Mesendoderm (in vitro differentiated cells): ENCODE results near the gene ABCA4.

ENCODE experiments used
- DNase-seq: peaks from one replicate; pipeline ENCODE4 v3.0.0; 2013
- H2AK5ac ChIP-seq: 2 replicates; pipeline ENCODE4 v1.6.1; 2013; ENCODE audit warnings: low read length, inconsistent platforms
- H2BK120ac ChIP-seq: 2 replicates; pipeline ENCODE4 v1.6.1; 2013; ENCODE audit warnings: low read depth, mild to moderate bottlenecking, low read length, moderate library complexity, mixed read lengths
- H2BK15ac ChIP-seq: replicated peaks from 2 replicates; pipeline ENCODE4 v1.6.1; 2013; ENCODE audit warnings: low read depth, mild to moderate bottlenecking, moderate library complexity
- H2BK5ac ChIP-seq: 2 replicates; pipeline ENCODE4 v1.6.1; 2013; ENCODE audit warnings: low read length, inconsistent platforms
- H3K18ac ChIP-seq: 2 replicates; pipeline ENCODE4 v1.6.1; 2013; ENCODE audit warnings: mild to moderate bottlenecking, low read length, mixed read lengths
- H3K23ac ChIP-seq: one replicate; pipeline ENCODE4 v1.6.1; 2013; ENCODE audit warnings: low read length
- H3K27ac ChIP-seq: 2 replicates; pipeline ENCODE4 v1.5.1; 2013; ENCODE audit warnings: low read depth, mild to moderate bottlenecking, inconsistent platforms, low read length, moderate library complexity
- H3K27me3 ChIP-seq: 2 replicates; pipeline ENCODE4 v1.6.1; 2013; ENCODE audit warnings: low read length, control low read depth, mild to moderate bottlenecking, inconsistent platforms; ENCODE audit not compliant: insufficient read depth, poor library complexity
- H3K36me3 ChIP-seq: 2 replicates; pipeline ENCODE4 v1.6.1; 2013; ENCODE audit warnings: low read length, inconsistent platforms; ENCODE audit not compliant: control insufficient read depth, insufficient read depth
- H3K4ac ChIP-seq: one replicate; pipeline ENCODE4 v1.6.1; 2013; ENCODE audit warnings: low read depth, mild to moderate bottlenecking, low read length, moderate library complexity
- H3K4me1 ChIP-seq: 2 replicates; pipeline ENCODE4 v1.6.1; 2013; ENCODE audit warnings: low read depth, low read length, inconsistent platforms; ENCODE audit not compliant: control insufficient read depth
- H3K4me2 ChIP-seq: 2 replicates; pipeline ENCODE4 v1.6.1; 2013; ENCODE audit warnings: low read length
- H3K4me3 ChIP-seq: 2 replicates; pipeline ENCODE4 v1.5.1; 2013; ENCODE audit warnings: mild to moderate bottlenecking, low read length
- H3K56ac ChIP-seq: one replicate; pipeline ENCODE4 v1.6.1; 2013; ENCODE audit warnings: low read length
- H3K79me1 ChIP-seq: 2 replicates; pipeline ENCODE4 v1.6.1; 2013; ENCODE audit warnings: low read length, inconsistent platforms
- H3K79me2 ChIP-seq: 2 replicates; pipeline ENCODE4 v1.6.1; 2013; ENCODE audit warnings: mild to moderate bottlenecking, low read length; ENCODE audit not compliant: control insufficient read depth, insufficient read depth
- H3K9ac ChIP-seq: 2 replicates; pipeline ENCODE4 v1.6.1; 2013; ENCODE audit warnings: low read length, inconsistent platforms
- H4K5ac ChIP-seq: one replicate; pipeline ENCODE4 v1.6.1; 2013; ENCODE audit warnings: low read length
- H4K8ac ChIP-seq: one replicate; pipeline ENCODE4 v1.6.1; 2013; ENCODE audit warnings: low read depth, mild to moderate bottlenecking, control low read depth, low read length, moderate library complexity
- WGBS: extraction: QIAGEN DNeasy Blood & Tissue Kit; methylation state at CpG from one replicate; pipeline ENCODE4 v1.1.7; 2013; ENCODE audit warnings: low lambda C conversion rate, missing lambda C conversion rate; ENCODE audit not compliant: insufficient coverage; ENCODE audit errors: extremely low coverage; 5-methylcytosine and 5-hydroxymethylcytosine counted together

ABCA4 gene

GRCh38 chr1:94058766-94059165 lies 62.2 kb downstream of the ABCA4 start:
- Histone ChIP-seq H3K23ac (no peak overlapping the region), H4K5ac (no peak overlapping the region), H2BK15ac (no peak overlapping the region), H3K9ac (no peak overlapping the region), H3K27me3 (no peaks in the 10 kb centered on the region), H3K4me3 (no peak overlapping the region), H3K18ac (no peak overlapping the region), H3K79me1 (no peaks in the 10 kb centered on the region), H3K56ac (peak overlapping the region; percentile 4), H3K27ac (no peak overlapping the region), H3K4ac (no peak overlapping the region), H2AK5ac (no peak overlapping the region), H3K4me1 (no peaks in the 10 kb centered on the region), H4K8ac (no peak overlapping the region), H2BK120ac (no peak overlapping the region), H2BK5ac (no peak overlapping the region), H3K79me2 (no peaks in the 10 kb centered on the region), H3K4me2 (no peak overlapping the region), H3K36me3 (no peaks in the 10 kb centered on the region)
- no CpG with 5 or more reads among the region's 3 CpGs for WGBS
- DNase-seq, result no peak

GRCh38 chr1:94056996-94057395 lies 64.0 kb downstream of the ABCA4 start:
- Histone ChIP-seq H3K56ac (no peak overlapping the region), H3K4me2 (no peak overlapping the region), H3K4me3 (no peak overlapping the region), H3K36me3 (no peaks in the 10 kb centered on the region), H3K79me1 (no peaks in the 10 kb centered on the region), H3K27ac (no peak overlapping the region), H2BK5ac (no peak overlapping the region), H4K5ac (no peak overlapping the region), H3K79me2 (no peaks in the 10 kb centered on the region), H3K4ac (no peak overlapping the region), H2BK120ac (no peak overlapping the region), H2AK5ac (no peak overlapping the region), H3K18ac (no peak overlapping the region), H3K27me3 (no peaks in the 10 kb centered on the region), H4K8ac (no peak overlapping the region), H2BK15ac (no peak overlapping the region), H3K4me1 (no peaks in the 10 kb centered on the region), H3K9ac (no peak overlapping the region), H3K23ac (no peak overlapping the region)
- no peak for DNase-seq
- no CpG with 5 or more reads among the region's 2 CpGs for WGBS

GRCh38 chr1:94056171-94056570 lies 64.8 kb downstream of the ABCA4 start:
- H4K5ac ChIP-seq, result no peak overlapping the region
- no CpG with 5 or more reads among the region's 6 CpGs for WGBS
- no peak overlapping the region for H3K23ac ChIP-seq
- H3K36me3 ChIP-seq, result no peaks in the 10 kb centered on the region
- no peak overlapping the region for H2BK120ac ChIP-seq
- no peak overlapping the region for H3K9ac ChIP-seq
- H3K56ac ChIP-seq, result no peak overlapping the region
- no peak overlapping the region for H3K18ac ChIP-seq
- no peaks in the 10 kb centered on the region for H3K27me3 ChIP-seq
- H2AK5ac ChIP-seq, result no peak overlapping the region
- H3K79me1 ChIP-seq, result no peaks in the 10 kb centered on the region
- H2BK5ac ChIP-seq, result no peak overlapping the region
- DNase-seq, result no peak
- H3K4me1 ChIP-seq, result peaks cover 3% of the 10 kb centered on the region
- H3K27ac ChIP-seq, result no peak overlapping the region
- H3K4me3 ChIP-seq, result no peak overlapping the region
- no peak overlapping the region for H3K4ac ChIP-seq
- no peak overlapping the region for H3K4me2 ChIP-seq
- no peak overlapping the region for H2BK15ac ChIP-seq
- no peaks in the 10 kb centered on the region for H3K79me2 ChIP-seq
- H4K8ac ChIP-seq, result no peak overlapping the region

GRCh38 chr1:94055459-94056122 lies 65.4 kb downstream of the ABCA4 start:
- H3K79me1 ChIP-seq, result no peaks in the 10 kb centered on the region
- H3K36me3 ChIP-seq, result no peaks in the 10 kb centered on the region
- no peak overlapping the region for H2BK5ac ChIP-seq
- no peaks in the 10 kb centered on the region for H3K79me2 ChIP-seq
- WGBS, result no CpG with 5 or more reads among the region's 5 CpGs
- DNase-seq, result no peak
- H3K9ac ChIP-seq, result no peak overlapping the region
- H3K23ac ChIP-seq, result no peak overlapping the region
- no peak overlapping the region for H3K4ac ChIP-seq
- peaks cover 5% of the 10 kb centered on the region for H3K4me1 ChIP-seq
- no peaks in the 10 kb centered on the region for H3K27me3 ChIP-seq
- no peak overlapping the region for H4K5ac ChIP-seq
- no peak overlapping the region for H2BK15ac ChIP-seq
- H3K4me2 ChIP-seq, result no peak overlapping the region
- H2BK120ac ChIP-seq, result no peak overlapping the region
- no peak overlapping the region for H3K4me3 ChIP-seq
- peak overlapping the region; percentile 27 for H3K56ac ChIP-seq
- no peak overlapping the region for H4K8ac ChIP-seq
- no peak overlapping the region for H3K27ac ChIP-seq
- H2AK5ac ChIP-seq, result no peak overlapping the region
- no peak overlapping the region for H3K18ac ChIP-seq

- no peak overlapping the region for H3K4ac ChIP-seq
- H2BK5ac ChIP-seq, result no peak overlapping the region
- H3K56ac ChIP-seq, result peak overlapping the region; percentile 7
- DNase-seq, result no peak
- no peak overlapping the region for H3K27ac ChIP-seq
- no peak overlapping the region for H3K4me2 ChIP-seq
- peak overlapping the region; percentile 20 for H3K18ac ChIP-seq
- no peaks in the 10 kb centered on the region for H3K79me1 ChIP-seq
- no peak overlapping the region for H2BK120ac ChIP-seq
- no peak overlapping the region for H3K4me3 ChIP-seq
- H2AK5ac ChIP-seq, result no peak overlapping the region
- H3K36me3 ChIP-seq, result no peaks in the 10 kb centered on the region
- no peak overlapping the region for H4K5ac ChIP-seq
- H4K8ac ChIP-seq, result no peak overlapping the region
- H2BK15ac ChIP-seq, result no peak overlapping the region
- H3K27me3 ChIP-seq, result no peaks in the 10 kb centered on the region
- H3K79me2 ChIP-seq, result no peaks in the 10 kb centered on the region
- no peak overlapping the region for H3K9ac ChIP-seq
- H3K4me1 ChIP-seq, result peaks cover 8% of the 10 kb centered on the region
- WGBS, result no CpG with 5 or more reads among the region's 1 CpG
- H3K23ac ChIP-seq, result no peak overlapping the region
These were observed 70.3 kb downstream of the ABCA4 start for GRCh38 chr1:94050675-94051074.

GRCh38 chr1:94050254-94050653 lies 70.7 kb downstream of the ABCA4 start:
- no peak overlapping the region for H3K27ac ChIP-seq
- no peak overlapping the region for H3K18ac ChIP-seq
- no peak overlapping the region for H4K5ac ChIP-seq
- no peak overlapping the region for H2BK120ac ChIP-seq
- H3K23ac ChIP-seq, result no peak overlapping the region
- H3K56ac ChIP-seq, result no peak overlapping the region
- H3K36me3 ChIP-seq, result no peaks in the 10 kb centered on the region
- H3K27me3 ChIP-seq, result no peaks in the 10 kb centered on the region
- no peak overlapping the region for H4K8ac ChIP-seq
- H3K4ac ChIP-seq, result no peak overlapping the region
- no peak overlapping the region for H3K9ac ChIP-seq
- H3K79me1 ChIP-seq, result no peaks in the 10 kb centered on the region
- no peak overlapping the region for H3K4me3 ChIP-seq
- H2BK15ac ChIP-seq, result no peak overlapping the region
- DNase-seq, result no peak
- no peak overlapping the region for H3K4me2 ChIP-seq
- no peak overlapping the region for H2AK5ac ChIP-seq
- no CpG with 5 or more reads among the region's 1 CpG for WGBS
- H3K79me2 ChIP-seq, result no peaks in the 10 kb centered on the region
- no peak overlapping the region for H2BK5ac ChIP-seq
- peaks cover 8% of the 10 kb centered on the region for H3K4me1 ChIP-seq
